Ovary (tissue), 9 donors: Measurements from ENCODE around the gene EFNA4. TPM values are rescaled to one million over a fixed set of nuclear protein-coding genes. Genes with fewer than 3 reads are reported as not detected.

ENCODE experiments used
- DNase-seq, 5 donors: peaks; one replicate each; pipeline ENCODE4 v3.0.0-alpha.2; 2019 to 2020
- H3K27ac ChIP-seq, 2 donors: fragments of 200-600 bp; one replicate each; pipeline versions ENCODE4 v1.5.1 to v1.8.0; 2019 to 2022
- H3K27me3 ChIP-seq: fragments of 200-600 bp; one replicate; pipeline ENCODE4 v1.8.0; 2022
- H3K36me3 ChIP-seq: fragments of 200-600 bp; sonication (generic); one replicate; pipeline ENCODE4 v1.5.1; 2019
- H3K4me1 ChIP-seq: one replicate; pipeline ENCODE4 v1.8.1; 2013; ENCODE audit warnings: mild to moderate bottlenecking, moderate library complexity; ENCODE audit not compliant: insufficient read depth
- H3K4me3 ChIP-seq: fragments of 200-600 bp; sonication (generic); one replicate; pipeline ENCODE4 v1.5.1; 2017
- H3K9me3 ChIP-seq, 2 donors: fragments of 200-600 bp in 1 of 2; sonication (generic) in 1 of 2; one replicate each; pipeline versions ENCODE4 v1.5.1 to v1.8.1; 2013 to 2019; ENCODE audit warnings: mild to moderate bottlenecking in 1 of 2, moderate library complexity in 1 of 2
- EP300 ChIP-seq: sonication (generic); formaldehyde crosslinking; IDR thresholded peaks from one replicate; pipeline ENCODE4 v1.6.1; 2017; ENCODE audit warnings: antibody characterized with exemption
- POLR2A ChIP-seq: fragments of 450-650 bp; IDR thresholded peaks from one replicate; pipeline ENCODE4 v1.6.1; 2017; ENCODE audit warnings: antibody characterized with exemption, mild to moderate bottlenecking, moderate library complexity
- WGBS, 3 donors: extraction: QIAGEN DNeasy Blood & Tissue Kit in 1 of 3; methylation state at CpG; one replicate each; pipeline versions ENCODE4 v1.1.5 to v1.1.7; 2013 to 2017; 5-methylcytosine and 5-hydroxymethylcytosine counted together
- intact Hi-C, 4 donors: fragments of 100-400 bp; cut with DNase I; formaldehyde crosslinking; loops; one replicate each; pipeline versions ENCODE4 v1.11.0 to v1.15.1; 2022 to 2023
- polyA plus RNA-seq, 2 donors: library from polyadenylated mRNA; stranded (reverse); fragments of 200-250 nt in 1 of 2; fragments of 350-450 nt in 1 of 2; fragmentation: Illumina TruSeq in 1 of 2; extraction: RNeasy Lipid Tissue Mini Kit (QIAGEN cat#74804) in 1 of 2; gene quantifications; one replicate each; pipeline ENCODE4 v1.2.3, GENCODE V29; 2013 to 2014
- total RNA-seq, 7 donors: library from RNA; depleted of rRNA in 2 of 7; stranded (reverse); fragments of >200 nt in 2 of 7; fragmentation: NEBNext Ultra II Directional in 3 of 7; extraction: Animal tissue kit (Norgen Biotek cat#: 25700) in 3 of 7; gene quantifications; one replicate each; pipeline versions ENCODE4 v1.1.0 to v1.2.4, GENCODE V29; 2016 to 2023
- TF ChIP-seq, protein P1 (sequence below), 3 donors: fragments of 450-650 bp in 2 of 3; fragments of 200-600 bp in 1 of 3; IDR thresholded peaks; one replicate each; pipeline versions ENCODE4 v1.5.1 to v1.8.0; 2016 to 2022; ENCODE audit warnings: antibody characterized with exemption in 3 of 3, mild to moderate bottlenecking in 1 of 3
- donor health status: DM: no; HTN: no; CAD: no; lungs with moderate emphysema.
- donor health status: DM: no; HTN: no; CAD: no.
- donor health status: Bipolar disorder and iron deficiency.
- donor health status: DM: yes; HTN: yes; CAD: no.
- donor health status: DM: no; HTN: no; CAD: no.
- donor health status: DM: yes; HTN: yes; CAD: no.

The EFNA4 gene
- total and polyA plus RNA-seq, 9 donors = 7.3 to 14.1 (median 10.6) TPM

DNA sequence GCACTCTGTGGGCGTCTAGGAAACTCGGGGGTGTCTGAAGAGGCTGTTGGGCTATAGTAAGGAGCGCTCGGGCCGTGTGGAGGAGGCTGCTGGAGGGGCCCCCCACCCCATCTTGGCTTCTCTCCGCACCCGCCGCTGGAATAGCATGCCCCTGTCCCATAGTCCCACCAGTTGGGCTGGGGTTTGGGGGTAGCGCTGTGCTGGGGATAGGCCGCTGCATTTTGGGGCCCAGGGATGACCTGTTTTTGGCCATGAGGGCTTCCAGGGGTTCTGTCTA, 15.6 kb downstream of the EFNA4 start:
- no peak overlapping the region for H3K27ac ChIP-seq
- H3K4me3 ChIP-seq = peak overlapping the region; percentile 34
- no peak for DNase-seq
- TF ChIP-seq, protein P1, sequence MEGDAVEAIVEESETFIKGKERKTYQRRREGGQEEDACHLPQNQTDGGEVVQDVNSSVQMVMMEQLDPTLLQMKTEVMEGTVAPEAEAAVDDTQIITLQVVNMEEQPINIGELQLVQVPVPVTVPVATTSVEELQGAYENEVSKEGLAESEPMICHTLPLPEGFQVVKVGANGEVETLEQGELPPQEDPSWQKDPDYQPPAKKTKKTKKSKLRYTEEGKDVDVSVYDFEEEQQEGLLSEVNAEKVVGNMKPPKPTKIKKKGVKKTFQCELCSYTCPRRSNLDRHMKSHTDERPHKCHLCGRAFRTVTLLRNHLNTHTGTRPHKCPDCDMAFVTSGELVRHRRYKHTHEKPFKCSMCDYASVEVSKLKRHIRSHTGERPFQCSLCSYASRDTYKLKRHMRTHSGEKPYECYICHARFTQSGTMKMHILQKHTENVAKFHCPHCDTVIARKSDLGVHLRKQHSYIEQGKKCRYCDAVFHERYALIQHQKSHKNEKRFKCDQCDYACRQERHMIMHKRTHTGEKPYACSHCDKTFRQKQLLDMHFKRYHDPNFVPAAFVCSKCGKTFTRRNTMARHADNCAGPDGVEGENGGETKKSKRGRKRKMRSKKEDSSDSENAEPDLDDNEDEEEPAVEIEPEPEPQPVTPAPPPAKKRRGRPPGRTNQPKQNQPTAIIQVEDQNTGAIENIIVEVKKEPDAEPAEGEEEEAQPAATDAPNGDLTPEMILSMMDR (IDR thresholded peaks at IDR 0.05) = no peak
- TF ChIP-seq EP300 = no peak
- H3K4me1 ChIP-seq = peaks cover 16% of the 10 kb centered on the region
- peaks cover 16% of the 10 kb centered on the region for H3K27me3 ChIP-seq
- no peaks in the 10 kb centered on the region for H3K36me3 ChIP-seq
- 2 to 3% (median 3%) methylated on average over 7 to 10 of the region's 10 CpGs for WGBS, 3 donors
- H3K9me3 ChIP-seq = no peaks in the 10 kb centered on the region
- intact Hi-C loops = loop anchor here in 1 of 4 donors (10.0 kb wide), 1 partner anchor 594 kb away; no protein-coding TSS in a partner anchor

DNA sequence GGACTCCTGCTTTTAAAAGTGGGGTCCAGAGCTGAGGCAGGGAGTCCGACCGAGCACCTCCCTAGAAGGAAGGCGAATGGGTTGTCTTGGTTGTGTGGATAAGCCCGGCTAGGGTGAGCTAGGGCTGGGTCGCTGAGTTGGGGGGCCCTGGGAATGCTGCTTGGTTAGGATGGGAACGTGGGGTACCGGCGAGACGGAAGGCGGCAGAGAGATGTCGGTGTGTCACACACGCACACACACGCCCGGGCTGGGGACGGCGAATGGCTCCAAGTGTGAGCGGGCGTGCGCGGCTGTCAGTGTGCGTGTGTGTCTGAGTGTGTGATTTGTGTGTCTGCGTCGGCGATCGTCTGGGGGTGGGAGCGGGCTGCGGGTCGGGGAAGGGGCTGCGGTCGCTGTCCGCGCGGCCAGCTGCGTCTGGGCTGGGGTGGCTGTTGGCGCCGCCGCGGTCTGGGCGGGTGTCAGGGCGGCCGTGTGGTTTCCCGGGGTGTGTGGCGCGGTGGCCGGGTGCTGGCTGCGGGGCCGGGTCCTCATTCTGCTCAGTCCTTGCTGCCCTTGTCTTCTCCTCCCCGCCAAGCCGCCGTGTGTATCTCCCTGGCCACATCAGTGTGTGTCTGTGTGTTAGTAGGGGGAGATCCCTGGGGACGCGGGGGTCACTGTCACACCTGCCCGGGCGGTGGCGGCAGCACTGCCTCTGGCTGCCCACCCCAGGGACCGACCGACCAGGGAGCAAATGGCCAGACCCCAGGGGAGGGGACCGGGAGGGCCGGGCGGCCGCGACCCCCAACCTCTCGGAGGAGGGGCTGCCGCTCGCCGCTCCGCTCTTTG, 16.2 kb downstream of the EFNA4 start:
- peaks cover 16% of the 10 kb centered on the region for H3K4me1 ChIP-seq

GRCh38 chr1:155080312-155081228, 17.0 kb downstream of the EFNA4 start:
- DNase-seq = peak in 3 of 5 donors; percentile 42 to 54 (median 52)
- peaks cover 16% of the 10 kb centered on the region for H3K27me3 ChIP-seq
- no peak overlapping the region for H3K4me3 ChIP-seq
- H3K4me1 ChIP-seq = peaks cover 17% of the 10 kb centered on the region
- intact Hi-C loops = loop anchor here in 2 of 4 donors (5.0 to 10.0 kb wide), 2 partner anchors 33 to 526 kb away; partner anchors contain the start of gene UBE2Q1 (in 1 of the 2)
- no peaks in the 10 kb centered on the region for H3K36me3 ChIP-seq
- H3K27ac ChIP-seq = no peak overlapping the region
- WGBS, 3 donors = 1 to 2% (median 1%) methylated on average over 29 to 71 of the region's 71 CpGs
- H3K9me3 ChIP-seq = no peaks in the 10 kb centered on the region
- no peak for TF ChIP-seq EP300
- no peak for TF ChIP-seq POLR2A
- TF ChIP-seq, protein P1 (IDR thresholded peaks at IDR 0.05) = no peak

More for the DNA sequence above, 16.2 kb downstream of the EFNA4 start:
- Histone ChIP-seq H3K27ac (no peak overlapping the region), H3K9me3 (no peaks in the 10 kb centered on the region), H3K36me3 (no peaks in the 10 kb centered on the region), H3K27me3 (peaks cover 16% of the 10 kb centered on the region), H3K4me3 (no peak overlapping the region)
- TF ChIP-seq POLR2A (no peak), EP300 (no peak)
- TF ChIP-seq, protein P1 (IDR thresholded peaks at IDR 0.05) = no peak
- intact Hi-C loops = loop anchor here in 3 of 4 donors (5.0 to 10.0 kb wide), 3 partner anchors 32 to 595 kb away; partner anchors contain the start of gene UBE2Q1 (in 1 of the 3)
- DNase-seq = peak in 2 of 5 donors; percentile 40 to 49
- 1% methylated on average over 49 to 67 of the region's 67 CpGs for WGBS, 3 donors
